Measurements from ENCODE around the gene DNASE2B. TPM values are rescaled to one million over a fixed set of nuclear protein-coding genes. Genes with fewer than 3 reads are reported as not detected.

The DNASE2B gene, protein sequence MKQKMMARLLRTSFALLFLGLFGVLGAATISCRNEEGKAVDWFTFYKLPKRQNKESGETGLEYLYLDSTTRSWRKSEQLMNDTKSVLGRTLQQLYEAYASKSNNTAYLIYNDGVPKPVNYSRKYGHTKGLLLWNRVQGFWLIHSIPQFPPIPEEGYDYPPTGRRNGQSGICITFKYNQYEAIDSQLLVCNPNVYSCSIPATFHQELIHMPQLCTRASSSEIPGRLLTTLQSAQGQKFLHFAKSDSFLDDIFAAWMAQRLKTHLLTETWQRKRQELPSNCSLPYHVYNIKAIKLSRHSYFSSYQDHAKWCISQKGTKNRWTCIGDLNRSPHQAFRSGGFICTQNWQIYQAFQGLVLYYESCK
- total RNA-seq = not detected

DNA sequence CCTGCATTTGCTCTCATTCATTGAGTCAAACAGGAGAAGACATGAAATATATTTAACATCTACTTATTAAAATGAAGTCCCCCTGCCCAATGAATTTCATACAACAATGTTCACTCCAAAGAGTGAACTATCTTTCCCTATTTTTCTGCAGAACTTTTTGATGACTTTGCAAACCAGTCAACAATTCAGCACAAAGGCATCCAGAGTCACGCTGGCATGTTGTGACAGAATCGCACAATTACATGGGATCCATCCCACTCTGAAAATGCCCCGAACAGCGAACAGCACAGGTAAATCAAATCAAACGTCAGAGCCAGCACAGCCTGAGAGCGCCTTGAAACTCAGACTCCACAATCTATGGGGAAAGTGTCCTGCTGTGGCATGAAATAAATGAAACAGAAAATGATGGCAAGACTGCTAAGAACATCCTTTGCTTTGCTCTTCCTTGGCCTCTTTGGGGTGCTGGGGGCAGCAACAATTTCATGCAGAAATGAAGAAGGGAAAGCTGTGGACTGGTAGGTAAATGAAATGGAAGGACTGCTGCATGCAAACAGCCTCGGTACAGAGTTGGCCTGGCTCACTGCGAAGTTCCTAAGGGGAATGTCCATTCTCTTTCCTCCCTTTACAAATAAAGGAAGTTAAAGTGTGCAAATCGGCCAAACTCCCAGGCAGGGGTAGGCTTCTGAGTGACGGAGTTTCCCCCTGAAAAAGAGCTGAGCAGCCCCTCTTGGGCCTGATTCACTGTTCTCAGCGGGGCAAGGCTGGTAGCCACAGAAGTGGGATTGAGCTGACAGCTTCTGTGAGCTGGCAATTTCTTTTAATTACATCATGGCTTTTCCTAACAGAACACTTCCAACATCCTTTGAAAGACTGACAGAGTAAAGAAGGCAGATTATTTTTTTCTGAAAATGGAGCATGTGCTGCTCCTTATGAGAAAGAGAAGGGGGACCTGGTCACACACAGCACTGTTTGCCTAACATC lies at the start of gene DNASE2B:
Gene DNASE2B (plus strand): TSS at position 310 of the 981 bp plus-strand sequence. CDS start 81 bp downstream, at position 391.
- no peak within 1 kb of the TSS for H3K27ac ChIP-seq
- no peaks in the 10 kb centered on the region for H3K9me3 ChIP-seq
- H3K36me3 ChIP-seq = no peaks in the 10 kb centered on the region
- TF ChIP-seq POLR2AphosphoS5 (IDR thresholded peaks at IDR 0.05; ENCODE audit: insufficient read depth in 1 of 2, low read depth in 1 of 2) = no peak
- TF ChIP-seq CTCF (IDR thresholded peaks at IDR 0.05) = no peak
- no peak for TF ChIP-seq POLR2A (IDR thresholded peaks at IDR 0.05)
- H3K4me3 ChIP-seq = no peak within 1 kb of the TSS
- no peaks in the 10 kb centered on the region for H3K27me3 ChIP-seq
- intact Hi-C loops (cut with DNase I) = no loop called here
- no peaks in the 10 kb centered on the region for H3K4me1 ChIP-seq
- no peak for DNase-seq (ENCODE audit: extremely low spot score in 2 of 2)

- intact Hi-C loops (cut with DNase I) = loop anchor here (10.0 kb wide), 1 partner anchor 366 kb away; no protein-coding TSS in a partner anchor
- no peak for TF ChIP-seq POLR2AphosphoS5 (IDR thresholded peaks at IDR 0.05; ENCODE audit: insufficient read depth in 1 of 2, low read depth in 1 of 2)
- no peak for TF ChIP-seq POLR2A (IDR thresholded peaks at IDR 0.05)
- TF ChIP-seq CTCF (IDR thresholded peaks at IDR 0.05) = no peak
- H3K9me3 ChIP-seq = no peaks in the 10 kb centered on the region
- H3K27me3 ChIP-seq = no peaks in the 10 kb centered on the region
- no peaks in the 10 kb centered on the region for H3K36me3 ChIP-seq
- DNase-seq (ENCODE audit: extremely low spot score in 2 of 2) = no peak
- H3K4me3 ChIP-seq = no peak overlapping the region
- no peak overlapping the region for H3K27ac ChIP-seq
- peaks cover 13% of the 10 kb centered on the region for H3K4me1 ChIP-seq
These were observed 49.5 kb upstream of the DNASE2B start for GRCh38 chr1:84348759-84349158.

DNA sequence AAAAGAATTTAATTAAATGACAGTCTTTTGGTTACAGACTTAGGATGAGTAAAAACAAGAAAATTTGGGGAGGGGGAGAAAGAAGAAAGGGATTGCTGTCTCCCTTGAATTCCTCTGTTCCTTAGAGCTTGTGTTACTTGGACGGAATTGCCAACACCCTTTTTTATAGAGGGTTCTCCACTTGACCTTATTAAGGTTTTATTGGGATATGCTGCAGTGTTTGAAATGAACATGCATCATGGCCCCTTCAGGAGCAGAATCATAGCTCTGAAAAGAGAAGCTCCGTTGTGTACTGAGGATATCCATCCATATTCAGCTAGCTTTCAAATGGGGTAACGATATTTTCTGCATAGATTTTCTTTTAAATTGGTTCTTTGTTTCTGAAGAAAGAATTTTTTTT lies 48.2 kb upstream of the DNASE2B start:
- Histone ChIP-seq H3K4me1 (peaks cover 20% of the 10 kb centered on the region), H3K4me3 (no peak overlapping the region), H3K9me3 (no peaks in the 10 kb centered on the region), H3K27ac (no peak overlapping the region), H3K27me3 (no peaks in the 10 kb centered on the region), H3K36me3 (no peaks in the 10 kb centered on the region)
- intact Hi-C loops (cut with DNase I) = no loop called here
- no peak for DNase-seq (ENCODE audit: extremely low spot score in 2 of 2)
- TF ChIP-seq POLR2AphosphoS5 (IDR thresholded peaks at IDR 0.05; ENCODE audit: insufficient read depth in 1 of 2, low read depth in 1 of 2) = no peak
- no peak for TF ChIP-seq CTCF (IDR thresholded peaks at IDR 0.05)
- no peak for TF ChIP-seq POLR2A (IDR thresholded peaks at IDR 0.05)

DNA sequence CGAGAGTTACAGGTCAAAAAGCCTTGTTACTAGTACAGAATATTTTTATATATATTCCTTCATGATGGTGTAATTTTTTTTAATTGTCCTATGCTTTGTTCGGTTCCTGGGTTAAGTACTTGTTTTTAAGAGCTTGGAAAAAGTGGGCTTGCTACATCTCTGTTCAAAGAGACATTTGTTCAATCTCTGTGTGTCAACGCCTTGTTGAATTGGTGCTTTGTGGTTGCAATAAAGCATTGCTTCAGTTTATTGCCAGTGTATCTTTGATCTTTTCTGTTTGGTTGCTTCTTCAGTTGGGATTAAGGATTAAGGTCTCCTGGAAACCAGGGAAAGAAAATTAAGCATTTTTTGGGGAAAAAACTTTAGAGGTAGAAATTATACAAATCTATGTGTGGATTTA lies 47.7 kb upstream of the DNASE2B start:
- H3K27me3 ChIP-seq = no peaks in the 10 kb centered on the region
- peaks cover 20% of the 10 kb centered on the region for H3K4me1 ChIP-seq
- no peak overlapping the region for H3K4me3 ChIP-seq
- no peaks in the 10 kb centered on the region for H3K9me3 ChIP-seq
- intact Hi-C loops (cut with DNase I) = no loop called here
- no peak for DNase-seq (ENCODE audit: extremely low spot score in 2 of 2)
- H3K27ac ChIP-seq = no peak overlapping the region
- no peaks in the 10 kb centered on the region for H3K36me3 ChIP-seq
- TF ChIP-seq POLR2A (IDR thresholded peaks at IDR 0.05) (no peak), CTCF (IDR thresholded peaks at IDR 0.05) (no peak), POLR2AphosphoS5 (IDR thresholded peaks at IDR 0.05; ENCODE audit: insufficient read depth in 1 of 2, low read depth in 1 of 2) (no peak)

All from vagina (tissue), 2 donors.